DND-41 (cell line): ENCODE results near the gene SCN2A.

Experiments used
- EZH2 ChIP-seq: IDR thresholded peaks from 3 replicates; pipeline ENCODE4 v1.6.1; 2012; ENCODE audit warnings: borderline replicate concordance, low read depth, mild to moderate bottlenecking, moderate library complexity, low read length, inconsistent platforms; ENCODE audit not compliant: severe bottlenecking
- TF ChIP-seq, protein P1 (sequence below): IDR thresholded peaks from 2 replicates; pipeline ENCODE4 v1.5.1; 2012; ENCODE audit warnings: borderline replicate concordance, low read length, moderate library complexity, mild to moderate bottlenecking; ENCODE audit not compliant: poor library complexity, severe bottlenecking; ENCODE audit errors: extremely low read depth

GRCh38 chr2:165371356-165371755 lies 132.1 kb downstream of the SCN2A start:
- TF ChIP-seq, protein P1, sequence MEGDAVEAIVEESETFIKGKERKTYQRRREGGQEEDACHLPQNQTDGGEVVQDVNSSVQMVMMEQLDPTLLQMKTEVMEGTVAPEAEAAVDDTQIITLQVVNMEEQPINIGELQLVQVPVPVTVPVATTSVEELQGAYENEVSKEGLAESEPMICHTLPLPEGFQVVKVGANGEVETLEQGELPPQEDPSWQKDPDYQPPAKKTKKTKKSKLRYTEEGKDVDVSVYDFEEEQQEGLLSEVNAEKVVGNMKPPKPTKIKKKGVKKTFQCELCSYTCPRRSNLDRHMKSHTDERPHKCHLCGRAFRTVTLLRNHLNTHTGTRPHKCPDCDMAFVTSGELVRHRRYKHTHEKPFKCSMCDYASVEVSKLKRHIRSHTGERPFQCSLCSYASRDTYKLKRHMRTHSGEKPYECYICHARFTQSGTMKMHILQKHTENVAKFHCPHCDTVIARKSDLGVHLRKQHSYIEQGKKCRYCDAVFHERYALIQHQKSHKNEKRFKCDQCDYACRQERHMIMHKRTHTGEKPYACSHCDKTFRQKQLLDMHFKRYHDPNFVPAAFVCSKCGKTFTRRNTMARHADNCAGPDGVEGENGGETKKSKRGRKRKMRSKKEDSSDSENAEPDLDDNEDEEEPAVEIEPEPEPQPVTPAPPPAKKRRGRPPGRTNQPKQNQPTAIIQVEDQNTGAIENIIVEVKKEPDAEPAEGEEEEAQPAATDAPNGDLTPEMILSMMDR: no peak
- TF ChIP-seq EZH2: no peak
